ENCODE data around the gene STPG3. TPM values are rescaled to one million over a fixed set of nuclear protein-coding genes. Genes with fewer than 3 reads are reported as not detected.
A peak's percentile ranks its signal among the peaks of the same experiment; 100 is the strongest.

STPG3 gene
- total and polyA plus RNA-seq, 9 of the 15 experiments (the other 6 are each of a cell fraction or from before 2014, with no cell fraction given): not detected

GRCh38 chr9:137266162-137266527, 15.1 kb downstream of the STPG3 start:
- H3K79me2 ChIP-seq (ENCODE audit: control insufficient read depth, insufficient read depth, low read length): peaks cover 10% of the 10 kb centered on the region; the same call in 2 of the 3 replicates
- in situ Hi-C loops (cut with MboI) (no loop called here), intact Hi-C loops (cut with micrococcal nuclease) (no loop called here)
- DNase-seq (ENCODE audit: extremely low read depth in 1 of 4, low spot score in 3 of 4): no peak
- H4K20me1 ChIP-seq (replicated peaks; ENCODE audit: control insufficient read depth, insufficient read depth, low read length): no peaks in the 10 kb centered on the region
- H3K36me3 ChIP-seq (ENCODE audit: control insufficient read depth, insufficient read depth, low read length): peaks cover 72% of the 10 kb centered on the region
- H3K9ac ChIP-seq (ENCODE audit: insufficient read depth in 1 of 2, low read depth in 2 of 2, low read length in 2 of 2): no peak overlapping the region; a peak in 1 of 4 replicates
- no peak overlapping the region for H2AFZ ChIP-seq (ENCODE audit: low read depth, low read length)
- H3K9me1 ChIP-seq (ENCODE audit: control insufficient read depth, insufficient read depth, low read length): no peaks in the 10 kb centered on the region
- 90% methylated on average over 15 of the region's 15 CpGs for WGBS (ENCODE audit: insufficient coverage, low coverage, missing lambda C conversion rate)
- peaks cover 20 to 56% of the 10 kb centered on the region in 2 experiments for H3K4me1 ChIP-seq (replicated peaks in 1 of 2; ENCODE audit: control insufficient read depth in 2 of 2, insufficient read depth in 2 of 2, low read length in 2 of 2)
- H3K4me3 ChIP-seq: no peak overlapping the region
- ChIA-PET POLR2A (interaction anchor here (0.7 to 4.2 kb wide), 6 partner anchors 11 to 137 kb away, joined by 3 to 23 read pairs (median 3); partner anchors contain the start of gene TOR4A), CTCF (ENCODE audit: low intra/inter-chr PET ratio) (no interaction called here)
- ATAC-seq: no peak
- BruUV-seq (replicated peaks): no TSS peak
- H3K27me3 ChIP-seq (ENCODE audit: control insufficient read depth in 2 of 2, insufficient read depth in 2 of 2, low read length in 2 of 2): no peaks in the 10 kb centered on the region
- H3K27ac ChIP-seq (ENCODE audit: extremely low read depth, low read depth, low read length): no peak overlapping the region
- H3K9me3 ChIP-seq (replicated peaks; ENCODE audit: control insufficient read depth, insufficient read depth, low read depth, low read length): no peaks in the 10 kb centered on the region
- no peak for FAIRE-seq
- H3K4me2 ChIP-seq (ENCODE audit: insufficient read depth, low read length): no peak overlapping the region
- no peak for TF ChIP-seq ZKSCAN3 (CRISPR knock-in tag; IDR thresholded peaks at IDR 0.05)
- no peak for TF ChIP-seq ZNF354B (CRISPR knock-in tag; IDR thresholded peaks at IDR 0.05)
- TF ChIP-seq POLR2G (IDR thresholded peaks at IDR 0.05; ENCODE audit: low read depth, low read length): 0 out of 2 replicates have a peak, but pooled peaks have one; percentile 17
- no peak for TF ChIP-seq HDAC3 (IDR thresholded peaks at IDR 0.05; ENCODE audit: borderline replicate concordance, partially characterized antibody)
- TF ChIP-seq ZNF511 (CRISPR knock-in tag; IDR thresholded peaks at IDR 0.05): no peak
- TF ChIP-seq, protein P1, sequence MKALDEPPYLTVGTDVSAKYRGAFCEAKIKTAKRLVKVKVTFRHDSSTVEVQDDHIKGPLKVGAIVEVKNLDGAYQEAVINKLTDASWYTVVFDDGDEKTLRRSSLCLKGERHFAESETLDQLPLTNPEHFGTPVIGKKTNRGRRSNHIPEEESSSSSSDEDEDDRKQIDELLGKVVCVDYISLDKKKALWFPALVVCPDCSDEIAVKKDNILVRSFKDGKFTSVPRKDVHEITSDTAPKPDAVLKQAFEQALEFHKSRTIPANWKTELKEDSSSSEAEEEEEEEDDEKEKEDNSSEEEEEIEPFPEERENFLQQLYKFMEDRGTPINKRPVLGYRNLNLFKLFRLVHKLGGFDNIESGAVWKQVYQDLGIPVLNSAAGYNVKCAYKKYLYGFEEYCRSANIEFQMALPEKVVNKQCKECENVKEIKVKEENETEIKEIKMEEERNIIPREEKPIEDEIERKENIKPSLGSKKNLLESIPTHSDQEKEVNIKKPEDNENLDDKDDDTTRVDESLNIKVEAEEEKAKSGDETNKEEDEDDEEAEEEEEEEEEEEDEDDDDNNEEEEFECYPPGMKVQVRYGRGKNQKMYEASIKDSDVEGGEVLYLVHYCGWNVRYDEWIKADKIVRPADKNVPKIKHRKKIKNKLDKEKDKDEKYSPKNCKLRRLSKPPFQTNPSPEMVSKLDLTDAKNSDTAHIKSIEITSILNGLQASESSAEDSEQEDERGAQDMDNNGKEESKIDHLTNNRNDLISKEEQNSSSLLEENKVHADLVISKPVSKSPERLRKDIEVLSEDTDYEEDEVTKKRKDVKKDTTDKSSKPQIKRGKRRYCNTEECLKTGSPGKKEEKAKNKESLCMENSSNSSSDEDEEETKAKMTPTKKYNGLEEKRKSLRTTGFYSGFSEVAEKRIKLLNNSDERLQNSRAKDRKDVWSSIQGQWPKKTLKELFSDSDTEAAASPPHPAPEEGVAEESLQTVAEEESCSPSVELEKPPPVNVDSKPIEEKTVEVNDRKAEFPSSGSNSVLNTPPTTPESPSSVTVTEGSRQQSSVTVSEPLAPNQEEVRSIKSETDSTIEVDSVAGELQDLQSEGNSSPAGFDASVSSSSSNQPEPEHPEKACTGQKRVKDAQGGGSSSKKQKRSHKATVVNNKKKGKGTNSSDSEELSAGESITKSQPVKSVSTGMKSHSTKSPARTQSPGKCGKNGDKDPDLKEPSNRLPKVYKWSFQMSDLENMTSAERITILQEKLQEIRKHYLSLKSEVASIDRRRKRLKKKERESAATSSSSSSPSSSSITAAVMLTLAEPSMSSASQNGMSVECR (CRISPR knock-in tag; IDR thresholded peaks at IDR 0.05): no peak
- TF ChIP-seq GABPB2 (CRISPR knock-in tag; conservative IDR thresholded peaks at IDR 0.05): no peak
- peak; percentile 75 for TF ChIP-seq NFIC (IDR thresholded peaks at IDR 0.05)
- TF ChIP-seq, protein P2, sequence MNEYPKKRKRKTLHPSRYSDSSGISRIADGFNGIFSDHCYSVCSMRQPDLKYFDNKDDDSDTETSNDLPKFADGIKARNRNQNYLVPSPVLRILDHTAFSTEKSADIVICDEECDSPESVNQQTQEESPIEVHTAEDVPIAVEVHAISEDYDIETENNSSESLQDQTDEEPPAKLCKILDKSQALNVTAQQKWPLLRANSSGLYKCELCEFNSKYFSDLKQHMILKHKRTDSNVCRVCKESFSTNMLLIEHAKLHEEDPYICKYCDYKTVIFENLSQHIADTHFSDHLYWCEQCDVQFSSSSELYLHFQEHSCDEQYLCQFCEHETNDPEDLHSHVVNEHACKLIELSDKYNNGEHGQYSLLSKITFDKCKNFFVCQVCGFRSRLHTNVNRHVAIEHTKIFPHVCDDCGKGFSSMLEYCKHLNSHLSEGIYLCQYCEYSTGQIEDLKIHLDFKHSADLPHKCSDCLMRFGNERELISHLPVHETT (CRISPR knock-in tag; conservative IDR thresholded peaks at IDR 0.05 in 1 of 2, IDR thresholded peaks at IDR 0.05 in 1 of 2): no peak
- TF ChIP-seq, protein P3, sequence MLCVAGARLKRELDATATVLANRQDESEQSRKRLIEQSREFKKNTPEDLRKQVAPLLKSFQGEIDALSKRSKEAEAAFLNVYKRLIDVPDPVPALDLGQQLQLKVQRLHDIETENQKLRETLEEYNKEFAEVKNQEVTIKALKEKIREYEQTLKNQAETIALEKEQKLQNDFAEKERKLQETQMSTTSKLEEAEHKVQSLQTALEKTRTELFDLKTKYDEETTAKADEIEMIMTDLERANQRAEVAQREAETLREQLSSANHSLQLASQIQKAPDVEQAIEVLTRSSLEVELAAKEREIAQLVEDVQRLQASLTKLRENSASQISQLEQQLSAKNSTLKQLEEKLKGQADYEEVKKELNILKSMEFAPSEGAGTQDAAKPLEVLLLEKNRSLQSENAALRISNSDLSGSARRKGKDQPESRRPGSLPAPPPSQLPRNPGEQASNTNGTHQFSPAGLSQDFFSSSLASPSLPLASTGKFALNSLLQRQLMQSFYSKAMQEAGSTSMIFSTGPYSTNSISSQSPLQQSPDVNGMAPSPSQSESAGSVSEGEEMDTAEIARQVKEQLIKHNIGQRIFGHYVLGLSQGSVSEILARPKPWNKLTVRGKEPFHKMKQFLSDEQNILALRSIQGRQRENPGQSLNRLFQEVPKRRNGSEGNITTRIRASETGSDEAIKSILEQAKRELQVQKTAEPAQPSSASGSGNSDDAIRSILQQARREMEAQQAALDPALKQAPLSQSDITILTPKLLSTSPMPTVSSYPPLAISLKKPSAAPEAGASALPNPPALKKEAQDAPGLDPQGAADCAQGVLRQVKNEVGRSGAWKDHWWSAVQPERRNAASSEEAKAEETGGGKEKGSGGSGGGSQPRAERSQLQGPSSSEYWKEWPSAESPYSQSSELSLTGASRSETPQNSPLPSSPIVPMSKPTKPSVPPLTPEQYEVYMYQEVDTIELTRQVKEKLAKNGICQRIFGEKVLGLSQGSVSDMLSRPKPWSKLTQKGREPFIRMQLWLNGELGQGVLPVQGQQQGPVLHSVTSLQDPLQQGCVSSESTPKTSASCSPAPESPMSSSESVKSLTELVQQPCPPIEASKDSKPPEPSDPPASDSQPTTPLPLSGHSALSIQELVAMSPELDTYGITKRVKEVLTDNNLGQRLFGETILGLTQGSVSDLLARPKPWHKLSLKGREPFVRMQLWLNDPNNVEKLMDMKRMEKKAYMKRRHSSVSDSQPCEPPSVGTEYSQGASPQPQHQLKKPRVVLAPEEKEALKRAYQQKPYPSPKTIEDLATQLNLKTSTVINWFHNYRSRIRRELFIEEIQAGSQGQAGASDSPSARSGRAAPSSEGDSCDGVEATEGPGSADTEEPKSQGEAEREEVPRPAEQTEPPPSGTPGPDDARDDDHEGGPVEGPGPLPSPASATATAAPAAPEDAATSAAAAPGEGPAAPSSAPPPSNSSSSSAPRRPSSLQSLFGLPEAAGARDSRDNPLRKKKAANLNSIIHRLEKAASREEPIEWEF (CRISPR knock-in tag; IDR thresholded peaks at IDR 0.05): no peak
